ENCODE measurements around the gene GYG2. TPM values are rescaled to one million over a fixed set of nuclear protein-coding genes. Genes with fewer than 3 reads are reported as not detected.
"Not testable (repeated sequence)": the region's sequence is repeated elsewhere in the genome, so short reads cannot be mapped to it uniquely, and the experiment has no call there.

The GYG2 gene
- polyA plus RNA-seq, 1 donor = 13.2 TPM

DNA sequence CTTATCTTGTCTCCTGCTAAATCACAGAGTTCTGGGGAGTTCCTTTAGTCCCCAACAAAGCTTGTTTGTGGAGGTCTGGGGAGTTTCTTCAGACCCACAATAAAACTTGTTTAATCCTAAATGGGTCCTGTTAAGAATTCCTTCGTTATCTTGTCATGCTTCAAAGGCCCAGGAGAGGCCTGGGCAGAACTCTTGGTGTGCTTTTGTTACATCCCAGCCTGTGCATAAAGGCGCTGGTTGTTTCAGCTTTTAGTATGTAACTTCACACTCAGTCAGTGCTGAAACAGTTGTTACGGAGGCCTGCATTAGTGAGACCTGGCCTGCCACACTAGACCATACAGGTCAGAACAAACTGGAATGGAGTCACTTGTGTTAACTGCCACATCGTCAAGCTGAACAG is 97.5 kb downstream of the GYG2 start:
- peaks cover 18% of the 10 kb centered on the region for H3K36me3 ChIP-seq (ENCODE audit: control insufficient read depth, insufficient read depth, low read length)
- not testable (repeated sequence) for H3K9me3 ChIP-seq (ENCODE audit: control insufficient read depth, low read depth, low read length); H3K4me1 ChIP-seq (ENCODE audit: control insufficient read depth, insufficient read depth, low read length); H3K27me3 ChIP-seq (ENCODE audit: control insufficient read depth, insufficient read depth, low read length); H3K27ac ChIP-seq (ENCODE audit: low read length); DNase-seq; H3K4me3 ChIP-seq (ENCODE audit: low read length)
- WGBS (ENCODE audit: insufficient coverage, low lambda C conversion rate) = no CpG with 5 or more reads among the region's 4 CpGs

DNA sequence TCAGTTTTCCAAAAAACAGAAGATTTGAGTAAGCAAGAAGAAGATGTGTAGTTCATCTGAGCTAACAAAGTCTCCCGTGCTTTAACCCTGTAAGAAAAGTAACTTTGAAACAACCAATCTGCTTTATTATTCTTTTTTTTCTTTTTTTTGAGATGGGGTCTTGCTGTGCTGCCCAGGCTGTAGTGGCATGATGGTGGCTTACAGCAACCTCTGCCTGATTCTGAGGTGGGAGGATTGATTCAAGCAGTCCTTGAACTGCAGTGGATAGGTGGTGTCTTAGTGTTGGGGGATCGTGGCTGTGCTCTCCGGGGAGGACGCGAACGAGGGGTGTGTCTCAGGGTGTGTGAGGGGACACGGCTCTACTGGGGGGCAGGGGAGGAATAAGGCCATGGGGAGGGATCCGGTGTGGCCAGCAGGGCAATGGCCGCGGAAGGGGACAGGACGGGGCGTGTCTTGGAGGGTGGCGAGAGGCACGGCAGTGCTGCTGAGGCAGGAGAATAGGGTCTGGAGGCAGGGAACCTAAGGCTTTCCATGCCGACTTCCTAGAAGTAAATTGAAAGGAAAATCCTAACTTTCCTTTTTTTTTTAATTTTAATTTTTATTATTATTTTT is 98.0 kb downstream of the GYG2 start:
- WGBS (ENCODE audit: insufficient coverage, low lambda C conversion rate) = no CpG with 5 or more reads among the region's 15 CpGs
- H3K27me3 ChIP-seq (ENCODE audit: control insufficient read depth, insufficient read depth, low read length) = no peaks in the 10 kb centered on the region
- H3K27ac ChIP-seq (ENCODE audit: low read length) = no peak overlapping the region
- peaks cover 15% of the 10 kb centered on the region for H3K36me3 ChIP-seq (ENCODE audit: control insufficient read depth, insufficient read depth, low read length)
- no peak for DNase-seq
- H3K4me1 ChIP-seq (ENCODE audit: control insufficient read depth, insufficient read depth, low read length) = no peaks in the 10 kb centered on the region
- H3K9me3 ChIP-seq (ENCODE audit: control insufficient read depth, low read depth, low read length) = no peaks in the 10 kb centered on the region
- H3K4me3 ChIP-seq (ENCODE audit: low read length) = no peak overlapping the region

DNA sequence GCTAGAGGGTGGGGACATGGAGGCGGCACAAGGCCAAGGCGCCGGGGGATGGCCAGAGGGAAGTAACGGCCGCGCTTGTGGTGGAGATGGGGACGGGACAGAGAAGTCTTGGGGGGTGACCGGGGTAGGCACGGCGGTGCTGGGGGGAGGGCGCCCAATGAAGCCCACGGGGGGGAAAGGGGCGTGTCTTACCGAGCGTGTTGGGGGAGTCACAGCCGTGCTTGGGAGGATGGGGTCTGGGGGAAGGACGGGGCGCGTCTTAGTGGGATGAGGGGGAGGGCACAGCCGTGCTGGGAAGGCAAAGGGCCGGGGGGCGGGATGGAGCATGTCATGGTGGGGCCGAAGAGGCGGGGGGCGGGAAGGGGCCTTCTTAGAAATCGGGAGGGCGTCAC is 99.5 kb downstream of the GYG2 start:
- Histone ChIP-seq H3K4me3 (ENCODE audit: low read length) (peak overlapping the region; percentile 78), H3K9me3 (ENCODE audit: control insufficient read depth, low read depth, low read length) (no peaks in the 10 kb centered on the region), H3K27ac (ENCODE audit: low read length) (peak overlapping the region; percentile 97), H3K27me3 (ENCODE audit: control insufficient read depth, insufficient read depth, low read length) (no peaks in the 10 kb centered on the region), H3K4me1 (ENCODE audit: control insufficient read depth, insufficient read depth, low read length) (no peaks in the 10 kb centered on the region), H3K36me3 (ENCODE audit: control insufficient read depth, insufficient read depth, low read length) (peaks cover 7% of the 10 kb centered on the region)
- DNase-seq = peak in 1 of 2 donors; percentile 57
- WGBS (ENCODE audit: insufficient coverage, low lambda C conversion rate) = no CpG with 5 or more reads among the region's 27 CpGs

DNA sequence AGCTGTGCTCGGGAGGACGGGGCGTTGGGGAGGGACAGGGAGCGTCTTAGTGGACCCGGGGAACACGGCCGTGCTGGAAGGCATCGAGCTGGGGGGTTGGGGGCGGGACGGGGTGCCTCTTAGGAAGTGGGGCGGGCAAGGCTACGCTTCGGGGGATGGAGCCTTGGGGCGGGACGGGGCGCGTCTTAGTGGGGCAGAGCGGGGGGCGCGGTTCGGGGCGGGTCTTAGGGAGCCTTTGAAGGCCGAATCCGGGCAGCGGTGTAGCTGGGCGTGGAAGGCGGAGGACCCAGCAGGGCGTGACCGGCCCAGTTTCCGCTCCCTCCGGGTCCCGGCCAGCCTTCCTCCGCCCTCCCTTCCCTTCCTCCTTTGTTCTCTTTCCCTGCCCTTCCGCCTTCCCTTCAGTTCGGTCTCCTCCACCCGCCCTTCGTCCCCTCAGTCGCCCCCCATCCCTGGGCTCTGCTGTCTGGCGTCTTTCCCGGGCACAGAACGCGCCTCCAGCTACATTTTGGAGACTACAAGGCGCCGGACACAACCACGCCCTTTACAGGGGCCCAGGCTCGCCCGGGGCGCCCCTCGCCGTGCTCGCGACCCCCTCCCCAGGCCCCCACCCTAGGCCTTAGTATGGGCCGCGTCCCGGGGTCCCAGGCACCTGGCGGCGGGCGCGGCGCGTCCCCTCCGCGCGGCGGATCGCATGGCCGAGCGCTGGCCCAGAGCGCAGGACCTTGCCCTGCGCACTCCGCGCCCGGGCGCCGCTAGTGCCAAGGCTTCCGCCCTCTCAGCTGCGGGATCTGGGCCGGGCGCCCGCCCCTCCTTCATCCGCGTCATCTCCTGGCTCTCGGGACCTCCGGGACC is 100.1 kb downstream of the GYG2 start, which contains the start of gene ARSD:
Gene ARSD, minus strand, starts transcription at position 757 of the 852 bp plus-strand sequence. Its CDS starts 64 bp downstream, at position 693.
- H3K4me1 ChIP-seq (ENCODE audit: control insufficient read depth, insufficient read depth, low read length) = no peaks in the 10 kb centered on the region
- WGBS (ENCODE audit: insufficient coverage, low lambda C conversion rate) = no CpG with 5 or more reads among the region's 84 CpGs
- H3K27me3 ChIP-seq (ENCODE audit: control insufficient read depth, insufficient read depth, low read length) = no peaks in the 10 kb centered on the region

DNA sequence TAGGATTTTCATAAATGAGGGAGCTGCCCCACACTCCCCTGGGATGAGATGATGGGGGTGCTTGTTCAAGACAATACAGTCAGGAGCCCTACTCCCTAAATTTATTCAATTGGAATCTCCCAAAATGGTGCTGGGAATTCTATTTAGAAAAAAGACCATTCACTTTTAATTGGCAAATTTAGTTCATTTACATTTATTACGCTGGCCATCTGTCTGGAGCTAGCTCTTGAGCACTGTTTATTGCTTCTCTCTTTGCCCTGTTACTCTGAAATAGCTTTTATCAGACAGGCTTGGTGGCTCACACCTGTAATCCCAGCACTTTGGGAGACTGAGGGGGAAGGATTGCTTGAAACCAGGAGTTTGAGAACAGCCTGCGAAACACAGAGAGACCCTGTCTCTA is 102.4 kb downstream of the GYG2 start:
- Histone ChIP-seq H3K4me3 (ENCODE audit: low read length) (no peak overlapping the region), H3K4me1 (ENCODE audit: control insufficient read depth, insufficient read depth, low read length) (no peaks in the 10 kb centered on the region), H3K27me3 (ENCODE audit: control insufficient read depth, insufficient read depth, low read length) (no peaks in the 10 kb centered on the region), H3K27ac (ENCODE audit: low read length) (no peak overlapping the region), H3K36me3 (ENCODE audit: control insufficient read depth, insufficient read depth, low read length) (peaks cover 11% of the 10 kb centered on the region), H3K9me3 (ENCODE audit: control insufficient read depth, low read depth, low read length) (no peaks in the 10 kb centered on the region)
- no peak for DNase-seq
- no CpG with 5 or more reads among the region's 2 CpGs for WGBS (ENCODE audit: insufficient coverage, low lambda C conversion rate)

More for the DNA sequence above, 100.1 kb downstream of the GYG2 start, which contains the start of gene ARSD:
- peaks cover 9% of the 10 kb centered on the region for H3K36me3 ChIP-seq (ENCODE audit: control insufficient read depth, insufficient read depth, low read length)
- H3K27ac ChIP-seq (ENCODE audit: low read length) = peak within 1 kb of the TSS; percentile 97
- no peaks in the 10 kb centered on the region for H3K9me3 ChIP-seq (ENCODE audit: control insufficient read depth, low read depth, low read length)
- peak within 1 kb of the TSS; percentile 78 for H3K4me3 ChIP-seq (ENCODE audit: low read length)
- peak; percentile 92 for DNase-seq

DNA sequence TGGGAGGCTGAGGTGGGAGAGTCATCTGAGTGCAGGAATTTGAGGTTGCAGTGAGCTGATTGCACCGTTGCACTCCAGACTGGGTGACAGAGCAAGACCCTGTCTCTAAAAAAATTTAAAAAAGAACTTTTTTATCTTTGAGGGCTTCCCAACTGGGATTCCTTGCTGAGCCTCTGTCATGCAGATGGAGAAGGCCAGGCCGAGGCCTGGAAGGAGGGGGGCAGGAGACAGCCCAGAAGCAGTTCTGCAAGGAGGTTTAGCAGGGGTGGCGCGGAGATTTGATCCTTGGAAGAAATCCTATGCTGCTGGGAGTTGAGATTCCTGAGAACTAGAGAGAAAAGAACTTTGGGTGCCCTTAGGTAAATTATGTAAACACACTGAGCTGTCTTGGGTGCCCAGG is 102.9 kb downstream of the GYG2 start:
- WGBS (ENCODE audit: insufficient coverage, low lambda C conversion rate) = no CpG with 5 or more reads among the region's 4 CpGs
- Histone ChIP-seq H3K9me3 (ENCODE audit: control insufficient read depth, low read depth, low read length) (no peaks in the 10 kb centered on the region), H3K27me3 (ENCODE audit: control insufficient read depth, insufficient read depth, low read length) (no peaks in the 10 kb centered on the region), H3K4me3 (ENCODE audit: low read length) (no peak overlapping the region), H3K4me1 (ENCODE audit: control insufficient read depth, insufficient read depth, low read length) (no peaks in the 10 kb centered on the region), H3K36me3 (ENCODE audit: control insufficient read depth, insufficient read depth, low read length) (peaks cover 15% of the 10 kb centered on the region), H3K27ac (ENCODE audit: low read length) (no peak overlapping the region)
- no peak for DNase-seq

Other genes starting within 250 kb of the GYG2 start
- gene CD99, start 137.6 kb upstream of the GYG2 start, polyA plus RNA-seq = 229 TPM
- gene XG, start 76.9 kb upstream of the GYG2 start, polyA plus RNA-seq = 0.06 TPM
- 34.1 TPM for gene ARSD, start 100.4 kb downstream of the GYG2 start, polyA plus RNA-seq
- not detected for gene ARSH, start 177.6 kb downstream of the GYG2 start, polyA plus RNA-seq
- gene ARSF, start 212.5 kb downstream of the GYG2 start, polyA plus RNA-seq = 0.06 TPM